Ascending aorta (tissue), 2 donors: Measurements from ENCODE around the gene LILRA6. TPM values are rescaled to one million over a fixed set of nuclear protein-coding genes. Genes with fewer than 3 reads are reported as not detected.
A peak's percentile ranks its signal among the peaks of the same experiment; 100 is the strongest.
"Not testable (repeated sequence)": the region's sequence is repeated elsewhere in the genome, so short reads cannot be mapped to it uniquely, and the experiment has no call there.

Source experiments
- DNase-seq, 2 donors: peaks; one replicate each; pipeline ENCODE4 v3.0.0-alpha.2; 2019; ENCODE audit warnings: low spot score in 2 of 2
- H3K27ac ChIP-seq, 2 donors: fragments of 200-600 bp; sonication (generic); one replicate each; pipeline ENCODE4 v1.5.1; 2016 to 2017; ENCODE audit warnings: mild to moderate bottlenecking in 1 of 2
- H3K27me3 ChIP-seq: fragments of 200-600 bp; sonication (generic); one replicate; pipeline ENCODE4 v1.5.1; 2017
- H3K36me3 ChIP-seq, 2 donors: fragments of 200-600 bp; sonication (generic); one replicate each; pipeline ENCODE4 v1.5.1; 2016
- H3K4me1 ChIP-seq, 2 donors: fragments of 200-600 bp; sonication (generic); one replicate each; pipeline ENCODE4 v1.5.1; 2016 to 2017; ENCODE audit warnings: mild to moderate bottlenecking in 1 of 2
- H3K4me3 ChIP-seq, 2 donors: fragments of 200-600 bp; sonication (generic); one replicate each; pipeline ENCODE4 v1.5.1; 2016 to 2017; ENCODE audit warnings: mild to moderate bottlenecking in 1 of 2
- H3K9me3 ChIP-seq, 2 donors: fragments of 200-600 bp; sonication (generic); one replicate each; pipeline ENCODE4 v1.5.1; 2016
- CTCF ChIP-seq, 3 experiments: fragments of 200-600 bp in 2 of 3; fragments of 450-650 bp in 1 of 3; sonication (generic) in 2 of 3; IDR thresholded peaks; one replicate each; pipeline ENCODE4 v1.5.1; 2016 to 2019; ENCODE audit warnings: antibody characterized with exemption in 3 of 3, mild to moderate bottlenecking in 1 of 3, moderate library complexity in 1 of 3
- intact Hi-C: fragments of 100-400 bp; cut with DNase I; formaldehyde crosslinking; loops from one replicate; pipeline ENCODE4 v1.15.1; 2023
- total RNA-seq: library from RNA; depleted of rRNA; stranded (reverse); fragments of >200 nt; gene quantifications from one replicate; pipeline ENCODE4 v1.1.0, GENCODE V29; 2016

The LILRA6 gene
- total RNA-seq, 1 donor from 2014 or later = 25.1 TPM

GRCh38 chr19:54279406-54279962, 36.9 kb upstream of the LILRA6 start:
- Histone ChIP-seq H3K4me1 (no peaks in the 10 kb centered on the region), H3K4me3 (no peak overlapping the region), H3K9me3 (no peaks in the 10 kb centered on the region), H3K27me3 (no peaks in the 10 kb centered on the region), H3K36me3 (no peaks in the 10 kb centered on the region), H3K27ac (no peak overlapping the region)
- DNase-seq = no peak
- no peak for TF ChIP-seq CTCF (IDR thresholded peaks at IDR 0.05)
- intact Hi-C loops = no loop called here

GRCh38 chr19:54278571-54279195, 36.1 kb upstream of the LILRA6 start:
- H3K9me3 ChIP-seq, H3K27ac ChIP-seq, H3K4me1 ChIP-seq, DNase-seq, H3K36me3 ChIP-seq, intact Hi-C loops, H3K4me3 ChIP-seq, H3K27me3 ChIP-seq: not testable (repeated sequence)

GRCh38 chr19:54278056-54278455, 35.5 kb upstream of the LILRA6 start:
- intact Hi-C loops, H3K4me1 ChIP-seq, DNase-seq, H3K4me3 ChIP-seq, H3K9me3 ChIP-seq, H3K27me3 ChIP-seq, H3K27ac ChIP-seq, H3K36me3 ChIP-seq: not testable (repeated sequence)

- intact Hi-C loops, H3K4me3 ChIP-seq, H3K4me1 ChIP-seq, H3K27me3 ChIP-seq, H3K36me3 ChIP-seq, H3K27ac ChIP-seq, H3K9me3 ChIP-seq, DNase-seq: not testable (repeated sequence)
These were observed 34.6 kb upstream of the LILRA6 start for GRCh38 chr19:54277111-54277615.

- intact Hi-C loops = no loop called here
- H3K9me3 ChIP-seq = no peaks in the 10 kb centered on the region
- H3K4me3 ChIP-seq = no peak overlapping the region
- no peaks in the 10 kb centered on the region for H3K27me3 ChIP-seq
- no peaks in the 10 kb centered on the region for H3K4me1 ChIP-seq
- no peak for TF ChIP-seq CTCF (IDR thresholded peaks at IDR 0.05)
- no peak overlapping the region for H3K27ac ChIP-seq
- no peak for DNase-seq
- H3K36me3 ChIP-seq = no peaks in the 10 kb centered on the region
These were observed 33.4 kb upstream of the LILRA6 start for GRCh38 chr19:54275951-54276350.

- H3K4me1 ChIP-seq, H3K4me3 ChIP-seq, H3K36me3 ChIP-seq, H3K27ac ChIP-seq, H3K27me3 ChIP-seq, H3K9me3 ChIP-seq, intact Hi-C loops: not testable (repeated sequence)
- peak in 1 of 2 donors; percentile 13 for DNase-seq
These were observed 31.9 kb upstream of the LILRA6 start for GRCh38 chr19:54274516-54274915.

- no peak for DNase-seq
These were observed 31.2 kb upstream of the LILRA6 start for GRCh38 chr19:54273821-54274220.

GRCh38 chr19:54272181-54272580, 29.6 kb upstream of the LILRA6 start:
- H3K4me3 ChIP-seq, H3K9me3 ChIP-seq, intact Hi-C loops, H3K4me1 ChIP-seq, H3K27me3 ChIP-seq, H3K36me3 ChIP-seq, H3K27ac ChIP-seq: not testable (repeated sequence)
- peak in 1 of 2 donors; percentile 38 for DNase-seq

More at GRCh38 chr19:54273821-54274220, 31.2 kb upstream of the LILRA6 start:
- Histone ChIP-seq H3K27ac (no peak overlapping the region), H3K4me1 (no peaks in the 10 kb centered on the region), H3K9me3 (no peaks in the 10 kb centered on the region), H3K36me3 (no peaks in the 10 kb centered on the region), H3K27me3 (no peaks in the 10 kb centered on the region), H3K4me3 (no peak overlapping the region)
- no peak for TF ChIP-seq CTCF (IDR thresholded peaks at IDR 0.05)
- intact Hi-C loops = no loop called here

GRCh38 chr19:54271587-54271986, 29.0 kb upstream of the LILRA6 start:
- H3K9me3 ChIP-seq, H3K4me1 ChIP-seq, intact Hi-C loops, H3K36me3 ChIP-seq, H3K27ac ChIP-seq, H3K4me3 ChIP-seq, H3K27me3 ChIP-seq: not testable (repeated sequence)
- DNase-seq = peak in 1 of 2 donors; percentile 54
